Astrocyte (in vitro differentiated cells and primary cell): ENCODE data around the gene PTPRCAP. TPM values are rescaled to one million over a fixed set of nuclear protein-coding genes. Genes with fewer than 3 reads are reported as not detected.
A peak's percentile ranks its signal among the peaks of the same experiment; 100 is the strongest.

Experiments used
- DNase-seq: peaks from one replicate; pipeline ENCODE4 v3.0.0-alpha.2; 2010; ENCODE audit warnings: low read depth
- FAIRE-seq: peaks from 2 replicates; lab custom pipeline; 2011; peaks lifted over from hg19 to GRCh38; lab: Jason Lieb, UNC
- H2AFZ ChIP-seq: 2 replicates; pipeline ENCODE4 v1.6.0; 2012; ENCODE audit warnings: low read depth, low read length, inconsistent platforms
- H3K27ac ChIP-seq: 2 replicates; pipeline ENCODE4 v1.5.1; 2011; ENCODE audit warnings: low read depth, low read length, inconsistent platforms
- H3K27me3 ChIP-seq: 2 replicates; pipeline ENCODE4 v1.6.0; 2011; ENCODE audit warnings: low read length, inconsistent platforms; ENCODE audit not compliant: insufficient read depth
- H3K36me3 ChIP-seq: 2 replicates; pipeline ENCODE4 v1.5.1; 2011; ENCODE audit warnings: low read length, inconsistent platforms; ENCODE audit not compliant: insufficient read depth
- H3K4me1 ChIP-seq: 2 replicates; pipeline ENCODE4 v1.5.1; 2011; ENCODE audit warnings: low read length, inconsistent platforms; ENCODE audit not compliant: insufficient read depth
- H3K4me2 ChIP-seq: 2 replicates; pipeline ENCODE4 v1.6.0; 2012; ENCODE audit warnings: low read length, inconsistent platforms
- H3K4me3 ChIP-seq: 2 replicates; pipeline ENCODE4 v1.5.1; 2011; ENCODE audit warnings: low read depth, mild to moderate bottlenecking, low read length, inconsistent platforms; ENCODE audit not compliant: insufficient read depth
- H3K79me2 ChIP-seq: 2 replicates; pipeline ENCODE4 v1.6.0; 2012; ENCODE audit warnings: mild to moderate bottlenecking, low read length, inconsistent platforms; ENCODE audit not compliant: insufficient read depth
- H3K9ac ChIP-seq: 2 replicates; pipeline ENCODE4 v1.6.0; 2012; ENCODE audit warnings: mild to moderate bottlenecking, low read length, inconsistent platforms
- H3K9me3 ChIP-seq: 2 replicates; pipeline ENCODE4 v1.5.1; 2012; ENCODE audit warnings: low read depth, mild to moderate bottlenecking, low read length, inconsistent platforms; ENCODE audit not compliant: insufficient read depth
- H4K20me1 ChIP-seq: 2 replicates; pipeline ENCODE4 v1.6.0; 2012; ENCODE audit warnings: low read length, inconsistent platforms; ENCODE audit not compliant: insufficient read depth
- H3K27ac Mint-ChIP-seq: one replicate; pipeline ENCODE4 v1.8.0; 2021; ENCODE audit warnings: mild to moderate bottlenecking, mixed read lengths; ENCODE audit not compliant: unreplicated experiment
- H3K27me3 Mint-ChIP-seq: one replicate; pipeline ENCODE4 v1.8.0; 2021; ENCODE audit warnings: low read depth, mixed read lengths; ENCODE audit not compliant: unreplicated experiment
- H3K36me3 Mint-ChIP-seq: one replicate; pipeline ENCODE4 v1.8.0; 2021; ENCODE audit warnings: low read depth, mixed read lengths; ENCODE audit not compliant: unreplicated experiment
- H3K4me1 Mint-ChIP-seq: one replicate; pipeline ENCODE4 v1.8.0; 2021; ENCODE audit warnings: low read depth, mixed read lengths; ENCODE audit not compliant: unreplicated experiment
- H3K4me3 Mint-ChIP-seq: one replicate; pipeline ENCODE4 v1.8.0; 2021; ENCODE audit warnings: mild to moderate bottlenecking, moderate library complexity, mixed read lengths; ENCODE audit not compliant: unreplicated experiment
- H3K9me3 Mint-ChIP-seq: one replicate; pipeline ENCODE4 v1.8.0; 2021; ENCODE audit warnings: mild to moderate bottlenecking, mixed read lengths; ENCODE audit not compliant: unreplicated experiment
- CTCF ChIP-seq: IDR thresholded peaks from 2 replicates; pipeline ENCODE4 v1.5.1; 2011; ENCODE audit warnings: low read depth, mild to moderate bottlenecking, inconsistent platforms, low read length, moderate library complexity; ENCODE audit not compliant: insufficient read depth
- EZH2 ChIP-seq: IDR thresholded peaks from 2 replicates; pipeline ENCODE4 v1.6.1; 2012; ENCODE audit warnings: mild to moderate bottlenecking, low read length, inconsistent platforms; ENCODE audit not compliant: insufficient read depth
- total RNA-seq: library from RNA; stranded (reverse); gene quantifications from 2 replicates; pipeline ENCODE4 v1.2.1, GENCODE V29; 2021

PTPRCAP gene
- total RNA-seq, 1 donor from 2014 or later: 1.7 TPM

GRCh38 chr11:67451658-67451976, 14.1 kb upstream of the PTPRCAP start:
- Histone ChIP-seq H3K9ac (no peak overlapping the region), H3K79me2 (no peaks in the 10 kb centered on the region), H3K27me3 (no peaks in the 10 kb centered on the region), H2AFZ (no peak overlapping the region), H3K4me1 (no peaks in the 10 kb centered on the region), H3K27ac (no peak overlapping the region), H4K20me1 (no peaks in the 10 kb centered on the region), H3K9me3 (no peaks in the 10 kb centered on the region), H3K4me2 (no peak overlapping the region), H3K36me3 (no peaks in the 10 kb centered on the region), H3K4me3 (no peak overlapping the region)
- H3K36me3 Mint-ChIP-seq: peaks cover 3% of the 10 kb centered on the region
- no peak for FAIRE-seq
- H3K9me3 Mint-ChIP-seq: no peaks in the 10 kb centered on the region
- TF ChIP-seq CTCF (no peak), EZH2 (no peak)
- no peaks in the 10 kb centered on the region for H3K4me1 Mint-ChIP-seq
- H3K4me3 Mint-ChIP-seq: no peak overlapping the region
- H3K27ac Mint-ChIP-seq: peak overlapping the region; percentile 66
- DNase-seq: no peak
- peaks cover 10% of the 10 kb centered on the region for H3K27me3 Mint-ChIP-seq

GRCh38 chr11:67450796-67451657, 13.5 kb upstream of the PTPRCAP start:
- Histone ChIP-seq H3K9me3 (no peaks in the 10 kb centered on the region), H3K4me3 (no peak overlapping the region), H3K4me2 (no peak overlapping the region), H3K79me2 (no peaks in the 10 kb centered on the region), H2AFZ (no peak overlapping the region), H3K36me3 (no peaks in the 10 kb centered on the region), H3K27me3 (no peaks in the 10 kb centered on the region), H4K20me1 (no peaks in the 10 kb centered on the region), H3K9ac (no peak overlapping the region), H3K27ac (no peak overlapping the region), H3K4me1 (no peaks in the 10 kb centered on the region)
- FAIRE-seq (no peak), DNase-seq (no peak)
- Mint-ChIP-seq H3K4me3 (no peak overlapping the region), H3K27ac (peak overlapping the region; percentile 66), H3K9me3 (no peaks in the 10 kb centered on the region), H3K4me1 (no peaks in the 10 kb centered on the region), H3K27me3 (peaks cover 11% of the 10 kb centered on the region), H3K36me3 (peaks cover 3% of the 10 kb centered on the region)
- no peak for TF ChIP-seq EZH2
- no peak for TF ChIP-seq CTCF

- no peak for FAIRE-seq
- Histone ChIP-seq H3K27ac (no peak overlapping the region), H3K4me2 (no peak overlapping the region), H3K79me2 (no peaks in the 10 kb centered on the region), H3K9me3 (no peaks in the 10 kb centered on the region), H3K36me3 (no peaks in the 10 kb centered on the region), H2AFZ (no peak overlapping the region), H3K4me3 (no peak overlapping the region), H4K20me1 (no peaks in the 10 kb centered on the region), H3K27me3 (no peaks in the 10 kb centered on the region), H3K4me1 (no peaks in the 10 kb centered on the region), H3K9ac (no peak overlapping the region)
- peaks cover 2% of the 10 kb centered on the region for H3K36me3 Mint-ChIP-seq
- H3K27ac Mint-ChIP-seq: peak overlapping the region; percentile 64
- peaks cover 11% of the 10 kb centered on the region for H3K27me3 Mint-ChIP-seq
- H3K4me3 Mint-ChIP-seq: no peak overlapping the region
- H3K4me1 Mint-ChIP-seq: no peaks in the 10 kb centered on the region
- H3K9me3 Mint-ChIP-seq: no peaks in the 10 kb centered on the region
- DNase-seq: no peak
- TF ChIP-seq CTCF: no peak
- TF ChIP-seq EZH2: no peak
These were observed 11.8 kb upstream of the PTPRCAP start for GRCh38 chr11:67449116-67449844.
